A549 (cell line): ENCODE data around the gene NME7. TPM values are rescaled to one million over a fixed set of nuclear protein-coding genes. Genes with fewer than 3 reads are reported as not detected.

Source experiments
- ATAC-seq, 2 experiments: fragments of 200-7000 bp in 1 of 2; fragments of >200 bp in 1 of 2; cut with Nextera tagmentation in 1 of 2; cut with Tn5 transposase in 1 of 2; 3 replicates each; pipeline versions ENCODE4 v1.8.0 to v1.9.1; 2018 to 2020; ENCODE audit warnings: mild to moderate bottlenecking in 1 of 2, moderate library complexity in 1 of 2
- CTCF ChIA-PET: fragments of 300-600 bp; sonication (Branson Sonifier 250); formaldehyde crosslinking; extraction: SDS; loops from one replicate; lab custom pipeline; 2021; ENCODE audit warnings: antibody characterized with exemption, inconsistent platforms; lab: Yijun Ruan, JAX
- POLR2A ChIA-PET: fragments of 350-600 bp; formaldehyde crosslinking; extraction: SDS; loops from one replicate; lab custom pipeline; 2021; ENCODE audit warnings: antibody characterized with exemption, inconsistent platforms; lab: Yijun Ruan, JAX
- DNase-seq, 2 experiments: peaks; one replicate each; pipeline versions ENCODE4 v3.0.0 to v3.0.0-alpha.2; 2011 to 2016; ENCODE audit warnings: low read depth in 1 of 2, low spot score in 1 of 2
- FAIRE-seq: peaks from 2 replicates; lab custom pipeline; 2011; peaks lifted over from hg19 to GRCh38; lab: Jason Lieb, UNC
- H3K27ac ChIP-seq, 2 experiments: fragments of >200 bp; sonication (Bioruptor Twin); formaldehyde crosslinking; 3 replicates each; pipeline ENCODE4 v1.5.1; 2016 to 2017
- H3K4me1 ChIP-seq: fragments of >200 bp; sonication (Bioruptor Twin); formaldehyde crosslinking; 3 replicates; pipeline ENCODE4 v1.6.1; 2016
- H3K4me2 ChIP-seq: fragments of >200 bp; sonication (Bioruptor Twin); formaldehyde crosslinking; 3 replicates; pipeline ENCODE4 v1.6.1; 2016
- H3K4me3 ChIP-seq: fragments of >200 bp; sonication (Bioruptor Twin); formaldehyde crosslinking; 3 replicates; pipeline ENCODE4 v1.5.1; 2016
- H3K9me3 ChIP-seq: fragments of >200 bp; sonication (Bioruptor Twin); formaldehyde crosslinking; 3 replicates; pipeline ENCODE4 v1.6.1; 2016
- ATOH8 ChIP-seq: fragments of 250-450 bp; sonication (Bioruptor Pico); IDR thresholded peaks from 2 replicates; pipeline ENCODE4 v1.5.0; 2020; ENCODE audit warnings: low read depth, mild to moderate bottlenecking, moderate library complexity
- BHLHE40 ChIP-seq: IDR thresholded peaks from 2 replicates; pipeline ENCODE4 v1.6.1; 2012; ENCODE audit warnings: low read depth, low read length, inconsistent platforms
- CBX2 ChIP-seq: fragments of 200-600 bp; sonication (generic); IDR thresholded peaks from 2 replicates; pipeline ENCODE4 v1.6.1; 2016; ENCODE audit warnings: low read depth, mild to moderate bottlenecking, borderline replicate concordance
- EHF ChIP-seq: fragments of 250-450 bp; sonication (Bioruptor Pico); IDR thresholded peaks from 2 replicates; pipeline ENCODE4 v1.5.0; 2020; ENCODE audit warnings: mild to moderate bottlenecking
- FOSB ChIP-seq: fragments of 250-450 bp; sonication (Bioruptor Pico); IDR thresholded peaks from 2 replicates; pipeline ENCODE4 v1.5.0; 2020; ENCODE audit warnings: mild to moderate bottlenecking, moderate library complexity
- HES2 ChIP-seq: fragments of >200 bp; sonication (Bioruptor Twin); formaldehyde crosslinking; IDR thresholded peaks from 2 replicates; pipeline ENCODE4 v1.6.1; 2016
- HEYL ChIP-seq: fragments of 250-450 bp; sonication (Bioruptor Pico); IDR thresholded peaks from 2 replicates; pipeline ENCODE4 v1.8.0; 2021; ENCODE audit warnings: mild to moderate bottlenecking, moderate library complexity
- HMGXB4 ChIP-seq: fragments of 250-450 bp; sonication (Bioruptor Pico); IDR thresholded peaks from 2 replicates; pipeline ENCODE4 v1.5.0; 2021; ENCODE audit warnings: mild to moderate bottlenecking, moderate library complexity, borderline replicate concordance
- HOXB13 ChIP-seq: fragments of 250-450 bp; sonication (Bioruptor Pico); IDR thresholded peaks from 2 replicates; pipeline ENCODE4 v1.5.0; 2020; ENCODE audit warnings: low read depth, mild to moderate bottlenecking, moderate library complexity
- HOXB5 ChIP-seq: fragments of 250-450 bp; sonication (Bioruptor Pico); IDR thresholded peaks from 2 replicates; pipeline ENCODE4 v1.5.0; 2020; ENCODE audit warnings: mild to moderate bottlenecking, moderate library complexity
- JUN ChIP-seq, 2 experiments: fragments of >200 bp; sonication (Bioruptor Twin); formaldehyde crosslinking; IDR thresholded peaks; 2 replicates in 1 of 2; 3 replicates in 1 of 2; pipeline ENCODE4 v1.6.1; 2016 to 2017
- KDM5A ChIP-seq: fragments of 200-600 bp; sonication (generic); IDR thresholded peaks from 2 replicates; pipeline ENCODE4 v1.6.1; 2016; ENCODE audit warnings: antibody characterized with exemption, mild to moderate bottlenecking
- MAFK ChIP-seq: fragments of 450-650 bp; IDR thresholded peaks from 2 replicates; pipeline ENCODE4 v1.6.1; 2014; ENCODE audit not compliant: partially characterized antibody
- NFE2L2 ChIP-seq: fragments of 150-350 bp; conservative IDR thresholded peaks from 2 replicates; pipeline ENCODE4 v1.6.1; 2014; ENCODE audit warnings: low read length
- NR3C1 ChIP-seq: fragments of >200 bp; sonication (Bioruptor Twin); formaldehyde crosslinking; IDR thresholded peaks from 3 replicates; pipeline ENCODE4 v1.6.1; 2017
- PBX3 ChIP-seq: IDR thresholded peaks from 2 replicates; pipeline ENCODE4 v1.6.1; 2012
- PHF8 ChIP-seq: fragments of 200-600 bp; sonication (generic); IDR thresholded peaks from 2 replicates; pipeline ENCODE4 v1.6.1; 2016; ENCODE audit warnings: low read depth, mild to moderate bottlenecking, antibody characterized with exemption, moderate library complexity, borderline replicate concordance
- POLR2AphosphoS2 ChIP-seq: conservative IDR thresholded peaks from 2 replicates; pipeline ENCODE4 v1.6.1; 2012; ENCODE audit warnings: low read length, improper control_type of control experiment, inconsistent platforms
- RARB ChIP-seq: fragments of 250-450 bp; sonication (Bioruptor Pico); IDR thresholded peaks from 2 replicates; pipeline ENCODE4 v1.8.0; 2021; ENCODE audit warnings: mild to moderate bottlenecking, moderate library complexity
- RCOR1 ChIP-seq: fragments of 150-350 bp; IDR thresholded peaks from 2 replicates; pipeline ENCODE4 v1.6.1; 2014; ENCODE audit warnings: antibody characterized with exemption, low read length, low read depth
- RFX5 ChIP-seq: fragments of 450-650 bp; IDR thresholded peaks from 2 replicates; pipeline ENCODE4 v1.7.1; 2014; ENCODE audit warnings: antibody characterized with exemption, mild to moderate bottlenecking, moderate library complexity
- RNF2 ChIP-seq: fragments of 200-600 bp; sonication (generic); IDR thresholded peaks from 2 replicates; pipeline ENCODE4 v1.6.1; 2016; ENCODE audit warnings: low read depth, mild to moderate bottlenecking, antibody characterized with exemption, moderate library complexity, borderline replicate concordance
- SMC3 ChIP-seq: fragments of >200 bp; sonication (Bioruptor Twin); formaldehyde crosslinking; IDR thresholded peaks from 3 replicates; pipeline ENCODE4 v1.6.1; 2018; ENCODE audit warnings: inconsistent platforms
- SREBF2 ChIP-seq: fragments of 450-650 bp; IDR thresholded peaks from 2 replicates; pipeline ENCODE4 v1.6.1; 2014; ENCODE audit warnings: mild to moderate bottlenecking, moderate library complexity
- TP53 ChIP-seq: fragments of 250-450 bp; sonication (Bioruptor Pico); IDR thresholded peaks from 2 replicates; pipeline ENCODE4 v1.5.0; 2021; ENCODE audit warnings: mild to moderate bottlenecking, moderate library complexity
- ZC3H11A ChIP-seq: fragments of 450-650 bp; IDR thresholded peaks from 2 replicates; pipeline ENCODE4 v1.6.1; 2014; ENCODE audit warnings: antibody characterized with exemption, mild to moderate bottlenecking
- ZNF302 ChIP-seq: fragments of 250-450 bp; sonication (Bioruptor Pico); IDR thresholded peaks from 2 replicates; pipeline ENCODE4 v1.9.0; 2021; ENCODE audit warnings: inconsistent platforms, mild to moderate bottlenecking, moderate library complexity
- WGBS: methylation state at CpG from one replicate; pipeline ENCODE4 v1.1.6; 2017; ENCODE audit errors: missing lambda C conversion rate; 5-methylcytosine and 5-hydroxymethylcytosine counted together
- polyA plus RNA-seq, 4 experiments: library from polyadenylated mRNA; depleted of rRNA in 3 of 4; stranded (reverse); fragments of >200 nt; fragmentation: RNase III in 1 of 4; extraction: RNeasy Plus Mini Kit Qiagen cat#74134 plus additional on column Dnase treatment in 1 of 4; gene quantifications; 2 replicates in 3 of 4; 3 replicates in 1 of 4; pipeline ENCODE4 v1.2.3, GENCODE V29; 2011 to 2017

NME7 gene
- polyA plus RNA-seq, 2 of the 4 experiments (the other 2 are of a cell fraction) = 39.5 to 62.3 TPM

GRCh38 chr1:169143346-169143745, 224.3 kb downstream of the NME7 start:
- peaks cover 77% of the 10 kb centered on the region for H3K4me1 ChIP-seq
- ChIA-PET CTCF (interaction anchor here (1.3 to 1.5 kb wide), 2 partner anchors 36 to 540 kb away, joined by 3 to 4 read pairs; no protein-coding TSS in a partner anchor), POLR2A (no interaction called here)
- no peak for TF ChIP-seq EHF (CRISPR knock-in tag)
- TF ChIP-seq SMC3 = no peak
- no peak for TF ChIP-seq PBX3
- TF ChIP-seq SREBF2 = no peak
- TF ChIP-seq HMGXB4 (CRISPR knock-in tag) = no peak
- TF ChIP-seq BHLHE40 = no peak
- no peak for TF ChIP-seq RNF2
- TF ChIP-seq CBX2 = no peak
- TF ChIP-seq NFE2L2 = no peak
- TF ChIP-seq HES2 = no peak
- TF ChIP-seq FOSB (CRISPR knock-in tag) = no peak
- no peak for TF ChIP-seq ATOH8 (CRISPR knock-in tag)
- TF ChIP-seq PHF8 = no peak
- no peak for TF ChIP-seq HOXB13
- H3K4me3 ChIP-seq = no peak overlapping the region
- DNase-seq (no peak), ATAC-seq (no peak), FAIRE-seq (no peak)
- peak overlapping the region in 1 of 2 experiments; percentile 60; a peak in 3 of 6 replicates for H3K27ac ChIP-seq
- no peaks in the 10 kb centered on the region for H3K9me3 ChIP-seq
- 88% methylated on average over 3 of the region's 3 CpGs for WGBS
- H3K4me2 ChIP-seq = no peak overlapping the region

- ChIA-PET CTCF (interaction anchor here (1.0 kb wide), 1 partner anchor 702 kb away, joined by 3 read pairs; no protein-coding TSS in a partner anchor), POLR2A (no interaction called here)
- WGBS = 41% methylated on average over 1 of the region's 1 CpG
- no peak overlapping the region for H3K4me3 ChIP-seq
- H3K9me3 ChIP-seq = no peaks in the 10 kb centered on the region
- DNase-seq = no peak
- no peak for ATAC-seq
- H3K27ac ChIP-seq = no peak overlapping the region
- H3K4me2 ChIP-seq = no peak overlapping the region
- H3K4me1 ChIP-seq = peaks cover 67% of the 10 kb centered on the region
- FAIRE-seq = no peak
- TF ChIP-seq MAFK (peak; percentile 56), BHLHE40 (no peak)
These were observed 225.5 kb downstream of the NME7 start for GRCh38 chr1:169142129-169142528.

GRCh38 chr1:169141356-169141755, 226.2 kb downstream of the NME7 start:
- no peak for TF ChIP-seq HEYL (CRISPR knock-in tag)
- no peak for TF ChIP-seq BHLHE40
- no peak for TF ChIP-seq HOXB5 (CRISPR knock-in tag)
- no peak for TF ChIP-seq ZC3H11A
- TF ChIP-seq POLR2AphosphoS2 = no peak
- no peak for TF ChIP-seq TP53 (CRISPR knock-in tag)
- TF ChIP-seq RFX5 = no peak
- no peak for TF ChIP-seq KDM5A
- TF ChIP-seq RARB (CRISPR knock-in tag) = no peak
- TF ChIP-seq JUN (IDR thresholded peaks at IDR 0.05) = no peak
- TF ChIP-seq NR3C1 = no peak
- TF ChIP-seq RCOR1 = no peak
- TF ChIP-seq ZNF302 (CRISPR knock-in tag) = no peak
- ATAC-seq (no peak), DNase-seq (no peak), FAIRE-seq (no peak)
- Histone ChIP-seq H3K4me2 (no peak overlapping the region), H3K27ac (peak overlapping the region in 1 of 2 experiments; percentile 60; a peak in 3 of 6 replicates), H3K4me1 (peaks cover 59% of the 10 kb centered on the region), H3K9me3 (no peaks in the 10 kb centered on the region), H3K4me3 (no peak overlapping the region)
- POLR2A ChIA-PET = no interaction called here
- WGBS = 90% methylated on average over 3 of the region's 3 CpGs
- CTCF ChIA-PET = no interaction called here
